GM12878 (cell line): ENCODE measurements around the gene MFAP3L.

Experiments
- ATF7 ChIP-seq: fragments of 450-650 bp; IDR thresholded peaks from 2 replicates; pipeline ENCODE4 v1.6.1; 2016; ENCODE audit warnings: low read depth, mild to moderate bottlenecking
- EP300 ChIP-seq, 2 experiments: fragments of 150-350 bp in 1 of 2; IDR thresholded peaks; 2 replicates each; pipeline ENCODE4 v1.6.1; 2011 to 2012; ENCODE audit warnings: low read depth in 2 of 2, low read length in 2 of 2, borderline replicate concordance in 1 of 2, improper control_type of control experiment in 1 of 2, inconsistent platforms in 1 of 2; ENCODE audit not compliant: control insufficient read depth in 1 of 2
- HDAC6 ChIP-seq: fragments of 200-600 bp; sonication (generic); IDR thresholded peaks from one replicate; pipeline ENCODE4 v1.8.0; 2017; ENCODE audit warnings: antibody characterized with exemption; ENCODE audit not compliant: unreplicated experiment
- JUND ChIP-seq: IDR thresholded peaks from 2 replicates; pipeline ENCODE4 v1.6.1; 2012; ENCODE audit warnings: low read depth, mild to moderate bottlenecking, low read length, improper control_type of control experiment, moderate library complexity
- NFYB ChIP-seq: IDR thresholded peaks from 2 replicates; pipeline ENCODE4 v1.6.1; 2011; ENCODE audit warnings: low read depth, mild to moderate bottlenecking, low read length, improper control_type of control experiment, moderate library complexity; ENCODE audit not compliant: insufficient read depth
- POLR2AphosphoS5 ChIP-seq: IDR thresholded peaks from 2 replicates; pipeline ENCODE4 v1.6.1; 2011; ENCODE audit warnings: mild to moderate bottlenecking, low read length, inconsistent platforms
- SIX5 ChIP-seq: IDR thresholded peaks from 2 replicates; pipeline ENCODE4 v1.6.1; 2011; ENCODE audit warnings: mild to moderate bottlenecking, low read depth, low read length, moderate library complexity; ENCODE audit not compliant: severe bottlenecking
- ZBTB4 ChIP-seq: fragments of 450-650 bp; formaldehyde crosslinking; IDR thresholded peaks from 2 replicates; pipeline ENCODE4 v1.4.0; 2022; ENCODE audit warnings: mild to moderate bottlenecking, moderate library complexity
- TF ChIP-seq, protein P1 (sequence below), 3 experiments: IDR thresholded peaks in 2 of 3; conservative IDR thresholded peaks in 1 of 3; 2 replicates each; pipeline ENCODE4 v1.5.1; 2011; ENCODE audit warnings: low read depth in 3 of 3, low read length in 3 of 3, mild to moderate bottlenecking in 3 of 3, control low read depth in 2 of 3, moderate library complexity in 2 of 3, inconsistent platforms in 1 of 3, mixed read lengths in 1 of 3; ENCODE audit not compliant: control insufficient read depth in 2 of 3, insufficient read depth in 1 of 3; ENCODE audit errors: extremely low read depth in 1 of 3

DNA sequence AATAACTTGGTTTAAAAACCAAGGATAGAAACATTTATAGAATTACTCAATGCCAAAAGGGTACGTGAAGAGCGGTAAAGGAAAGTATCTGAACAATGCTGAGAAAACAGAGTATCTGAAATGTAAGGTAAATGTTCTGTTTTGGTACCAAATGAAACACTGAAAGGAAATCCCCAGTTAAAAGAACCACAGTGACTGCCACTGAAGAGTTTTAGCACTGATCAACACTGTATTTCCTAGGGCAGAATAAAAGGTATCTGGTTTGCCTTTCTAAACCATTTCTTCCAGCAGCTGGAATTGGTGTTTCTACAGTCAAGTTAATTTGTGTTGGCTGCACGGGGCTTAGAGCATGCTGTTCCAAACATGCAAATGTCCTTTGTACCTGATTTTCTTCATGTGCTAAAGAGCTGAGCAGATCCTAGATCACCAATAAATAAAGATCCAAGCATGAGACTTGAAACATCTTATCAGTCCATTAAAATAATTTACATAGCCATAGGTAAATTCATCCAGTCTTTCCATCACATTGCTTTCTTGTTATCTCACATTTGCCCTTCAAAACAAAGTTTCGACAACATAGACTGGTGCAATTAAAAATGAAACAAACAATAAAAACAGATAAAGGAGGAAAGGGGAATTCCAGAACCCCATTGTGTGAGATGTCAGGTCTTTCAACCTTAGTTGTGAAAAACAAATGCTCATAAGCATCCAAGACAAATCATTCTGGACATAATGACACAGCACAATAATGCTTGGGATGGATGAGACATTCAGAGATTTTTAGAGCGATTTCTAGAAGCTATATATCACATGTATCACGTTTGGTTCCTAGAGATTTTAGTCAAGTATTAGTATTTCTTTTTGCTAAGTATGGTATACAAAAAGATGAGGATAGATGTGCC lies 38.6 kb downstream of the MFAP3L start:
- TF ChIP-seq, protein P1, sequence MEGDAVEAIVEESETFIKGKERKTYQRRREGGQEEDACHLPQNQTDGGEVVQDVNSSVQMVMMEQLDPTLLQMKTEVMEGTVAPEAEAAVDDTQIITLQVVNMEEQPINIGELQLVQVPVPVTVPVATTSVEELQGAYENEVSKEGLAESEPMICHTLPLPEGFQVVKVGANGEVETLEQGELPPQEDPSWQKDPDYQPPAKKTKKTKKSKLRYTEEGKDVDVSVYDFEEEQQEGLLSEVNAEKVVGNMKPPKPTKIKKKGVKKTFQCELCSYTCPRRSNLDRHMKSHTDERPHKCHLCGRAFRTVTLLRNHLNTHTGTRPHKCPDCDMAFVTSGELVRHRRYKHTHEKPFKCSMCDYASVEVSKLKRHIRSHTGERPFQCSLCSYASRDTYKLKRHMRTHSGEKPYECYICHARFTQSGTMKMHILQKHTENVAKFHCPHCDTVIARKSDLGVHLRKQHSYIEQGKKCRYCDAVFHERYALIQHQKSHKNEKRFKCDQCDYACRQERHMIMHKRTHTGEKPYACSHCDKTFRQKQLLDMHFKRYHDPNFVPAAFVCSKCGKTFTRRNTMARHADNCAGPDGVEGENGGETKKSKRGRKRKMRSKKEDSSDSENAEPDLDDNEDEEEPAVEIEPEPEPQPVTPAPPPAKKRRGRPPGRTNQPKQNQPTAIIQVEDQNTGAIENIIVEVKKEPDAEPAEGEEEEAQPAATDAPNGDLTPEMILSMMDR (IDR thresholded peaks at IDR 0.05 in 2 of 3, conservative IDR thresholded peaks at IDR 0.05 in 1 of 3; ENCODE audit: control insufficient read depth in 2 of 3, extremely low read depth in 1 of 3, insufficient read depth in 1 of 3, low read depth in 3 of 3, low read length in 3 of 3), result no peak
- TF ChIP-seq SIX5, result no peak
- TF ChIP-seq NFYB, result no peak
- TF ChIP-seq HDAC6, result no peak
- TF ChIP-seq JUND, result no peak
- TF ChIP-seq ATF7, result no peak
- TF ChIP-seq POLR2AphosphoS5, result no peak
- no peak for TF ChIP-seq ZBTB4
- TF ChIP-seq EP300 (IDR thresholded peaks at IDR 0.05; ENCODE audit: borderline replicate concordance in 1 of 2, control insufficient read depth in 1 of 2, low read depth in 2 of 2, low read length in 2 of 2), result no peak
